GM12878 (cell line): ENCODE data around the gene SLC12A9. TPM values are rescaled to one million over a fixed set of nuclear protein-coding genes. Genes with fewer than 3 reads are reported as not detected.

ENCODE experiments used
- ATF7 ChIP-seq: fragments of 450-650 bp; IDR thresholded peaks from 2 replicates; pipeline ENCODE4 v1.6.1; 2016; ENCODE audit warnings: low read depth, mild to moderate bottlenecking
- CHD1 ChIP-seq: IDR thresholded peaks from 2 replicates; pipeline ENCODE4 v1.6.1; 2012; ENCODE audit warnings: low read depth, low read length, improper control_type of control experiment
- DPF2 ChIP-seq: fragments of 450-650 bp; IDR thresholded peaks from 2 replicates; pipeline ENCODE4 v1.6.1; 2017; ENCODE audit warnings: mild to moderate bottlenecking
- EED ChIP-seq: sonication (generic); IDR thresholded peaks from 2 replicates; pipeline ENCODE4 v1.6.1; 2016; ENCODE audit warnings: antibody characterized with exemption, low read depth
- EZH2 ChIP-seq: IDR thresholded peaks from 2 replicates; pipeline ENCODE4 v1.6.1; 2012; ENCODE audit warnings: low read depth, mild to moderate bottlenecking, control low read depth, inconsistent platforms, low read length, borderline replicate concordance; ENCODE audit not compliant: control insufficient read depth
- HCFC1 ChIP-seq: fragments of 150-350 bp; IDR thresholded peaks from 2 replicates; pipeline ENCODE4 v1.6.1; 2014; ENCODE audit warnings: low read length
- JUNB ChIP-seq: IDR thresholded peaks from 2 replicates; pipeline ENCODE4 v1.6.1; 2016; ENCODE audit warnings: antibody characterized with exemption, mild to moderate bottlenecking
- LARP7 ChIP-seq: fragments of 450-650 bp; IDR thresholded peaks from 2 replicates; pipeline ENCODE4 v1.6.1; 2017; ENCODE audit warnings: mild to moderate bottlenecking
- MXI1 ChIP-seq: fragments of 150-350 bp; IDR thresholded peaks from 2 replicates; pipeline ENCODE4 v1.6.1; 2011; ENCODE audit warnings: low read depth, mild to moderate bottlenecking, inconsistent platforms, low read length, improper control_type of control experiment
- PML ChIP-seq: IDR thresholded peaks from 2 replicates; pipeline ENCODE4 v1.6.1; 2012; ENCODE audit warnings: low read length, inconsistent platforms
- POLR2A ChIP-seq: IDR thresholded peaks from 2 replicates; pipeline ENCODE4 v1.6.1; 2011; ENCODE audit warnings: low read depth, mild to moderate bottlenecking, low read length
- RFX5 ChIP-seq: IDR thresholded peaks from 2 replicates; pipeline ENCODE4 v1.6.1; 2011; ENCODE audit warnings: low read depth, low read length, improper control_type of control experiment
- RUNX3 ChIP-seq: IDR thresholded peaks from 2 replicates; pipeline ENCODE4 v1.6.1; 2012; ENCODE audit warnings: low read length, inconsistent platforms
- SMAD1 ChIP-seq: fragments of 450-650 bp; IDR thresholded peaks from 2 replicates; pipeline ENCODE4 v1.6.1; 2018; ENCODE audit warnings: mild to moderate bottlenecking, low read depth; ENCODE audit not compliant: partially characterized antibody
- SMAD5 ChIP-seq: IDR thresholded peaks from 2 replicates; pipeline ENCODE4 v1.6.1; 2016; ENCODE audit warnings: antibody characterized with exemption, low read depth
- SRF ChIP-seq, 2 experiments: IDR thresholded peaks; 2 replicates each; pipeline ENCODE4 v1.6.1; 2011; ENCODE audit warnings: low read depth in 2 of 2, low read length in 2 of 2, mild to moderate bottlenecking in 1 of 2, moderate library complexity in 1 of 2
- SUPT20H ChIP-seq: IDR thresholded peaks from 2 replicates; pipeline ENCODE4 v1.6.1; 2011; ENCODE audit warnings: low read depth, mild to moderate bottlenecking, low read length, moderate library complexity, borderline replicate concordance; ENCODE audit not compliant: control insufficient read depth
- polyA plus RNA-seq, 11 experiments: library from polyadenylated mRNA; depleted of rRNA in 4 of 11; unstranded in 6 of 11; stranded (reverse) in 5 of 11; fragments of >200 nt; fragmentation: Nextera tagmentation in 4 of 11; fragmentation: Illumina TruSeq in 1 of 11; extraction: Ambion mirVana in 4 of 11; extraction: Trizol in 1 of 11; gene quantifications; 1 replicate in 1 of 11; 2 replicates in 10 of 11; pipeline versions ENCODE4 v1.2.1 to v1.2.3, GENCODE V29; 2011 to 2016; ENCODE audit warnings: inconsistent platforms in 2 of 11, missing spikeins in 2 of 11, low read depth in 1 of 11
- total RNA-seq, 4 experiments: library from RNA; depleted of rRNA in 3 of 4; stranded (reverse); fragments of >200 nt in 3 of 4; fragmentation: Illumina TruSeq in 1 of 4; extraction: Trizol in 1 of 4; gene quantifications; 2 replicates each; pipeline versions ENCODE4 v1.2.1 to v1.2.3, GENCODE V29; 2013 to 2021
- TF ChIP-seq, protein P1 (sequence below): fragments of 150-350 bp; IDR thresholded peaks from 2 replicates; pipeline ENCODE4 v1.6.1; 2014; ENCODE audit warnings: mild to moderate bottlenecking, low read depth, low read length
- TF ChIP-seq, protein P2 (sequence below): IDR thresholded peaks from 2 replicates; pipeline ENCODE4 v1.6.1; 2012; ENCODE audit warnings: improper control_type of control experiment, low read depth, low read length; ENCODE audit not compliant: insufficient replicate concordance

Gene SLC12A9
- total and polyA plus RNA-seq, 10 of the 15 experiments (the other 5 are each of a cell fraction or from before 2014, with no cell fraction given): 0.24 to 18.5 (median 9.4) TPM

DNA sequence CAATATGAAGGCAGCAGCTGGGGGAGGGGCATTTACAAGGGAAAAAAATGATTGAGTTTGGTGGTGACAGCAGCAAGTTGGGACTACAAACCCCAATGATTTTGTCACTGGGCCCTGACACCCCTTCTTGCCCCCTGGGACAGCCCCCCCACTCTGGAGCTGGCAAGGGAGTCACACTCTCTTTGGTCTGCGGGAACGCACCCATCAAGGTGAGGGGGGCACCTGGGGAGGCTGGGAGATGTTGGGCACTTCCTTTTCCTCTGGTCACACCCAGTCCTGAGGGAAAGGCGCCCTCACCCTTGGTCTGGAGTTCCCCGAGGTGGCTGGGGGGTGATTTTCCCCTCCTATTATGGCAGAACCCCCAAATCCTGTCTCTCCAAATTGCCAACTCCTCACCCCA is 49.6 kb upstream of the SLC12A9 start (continued):
- TF ChIP-seq, protein P1, sequence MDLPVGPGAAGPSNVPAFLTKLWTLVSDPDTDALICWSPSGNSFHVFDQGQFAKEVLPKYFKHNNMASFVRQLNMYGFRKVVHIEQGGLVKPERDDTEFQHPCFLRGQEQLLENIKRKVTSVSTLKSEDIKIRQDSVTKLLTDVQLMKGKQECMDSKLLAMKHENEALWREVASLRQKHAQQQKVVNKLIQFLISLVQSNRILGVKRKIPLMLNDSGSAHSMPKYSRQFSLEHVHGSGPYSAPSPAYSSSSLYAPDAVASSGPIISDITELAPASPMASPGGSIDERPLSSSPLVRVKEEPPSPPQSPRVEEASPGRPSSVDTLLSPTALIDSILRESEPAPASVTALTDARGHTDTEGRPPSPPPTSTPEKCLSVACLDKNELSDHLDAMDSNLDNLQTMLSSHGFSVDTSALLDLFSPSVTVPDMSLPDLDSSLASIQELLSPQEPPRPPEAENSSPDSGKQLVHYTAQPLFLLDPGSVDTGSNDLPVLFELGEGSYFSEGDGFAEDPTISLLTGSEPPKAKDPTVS: no peak
- TF ChIP-seq DPF2 (peak; percentile 42; the same call in 1 of the 2 replicates), POLR2A (no peak), EZH2 (no peak), SUPT20H (no peak), EED (0 out of 2 replicates have a peak, but pooled peaks have one; percentile 9), RFX5 (no peak), CHD1 (no peak), LARP7 (no peak), HCFC1 (no peak), PML (0 out of 2 replicates have a peak, but pooled peaks have one; percentile 5), SMAD5 (0 out of 2 replicates have a peak, but pooled peaks have one; percentile 11), JUNB (no peak), RUNX3 (no peak), MXI1 (no peak), SMAD1 (no peak), SRF (IDR thresholded peaks at IDR 0.05; ENCODE audit: low read depth in 2 of 2, low read length in 2 of 2) (no peak), ATF7 (no peak)
- TF ChIP-seq, protein P2, sequence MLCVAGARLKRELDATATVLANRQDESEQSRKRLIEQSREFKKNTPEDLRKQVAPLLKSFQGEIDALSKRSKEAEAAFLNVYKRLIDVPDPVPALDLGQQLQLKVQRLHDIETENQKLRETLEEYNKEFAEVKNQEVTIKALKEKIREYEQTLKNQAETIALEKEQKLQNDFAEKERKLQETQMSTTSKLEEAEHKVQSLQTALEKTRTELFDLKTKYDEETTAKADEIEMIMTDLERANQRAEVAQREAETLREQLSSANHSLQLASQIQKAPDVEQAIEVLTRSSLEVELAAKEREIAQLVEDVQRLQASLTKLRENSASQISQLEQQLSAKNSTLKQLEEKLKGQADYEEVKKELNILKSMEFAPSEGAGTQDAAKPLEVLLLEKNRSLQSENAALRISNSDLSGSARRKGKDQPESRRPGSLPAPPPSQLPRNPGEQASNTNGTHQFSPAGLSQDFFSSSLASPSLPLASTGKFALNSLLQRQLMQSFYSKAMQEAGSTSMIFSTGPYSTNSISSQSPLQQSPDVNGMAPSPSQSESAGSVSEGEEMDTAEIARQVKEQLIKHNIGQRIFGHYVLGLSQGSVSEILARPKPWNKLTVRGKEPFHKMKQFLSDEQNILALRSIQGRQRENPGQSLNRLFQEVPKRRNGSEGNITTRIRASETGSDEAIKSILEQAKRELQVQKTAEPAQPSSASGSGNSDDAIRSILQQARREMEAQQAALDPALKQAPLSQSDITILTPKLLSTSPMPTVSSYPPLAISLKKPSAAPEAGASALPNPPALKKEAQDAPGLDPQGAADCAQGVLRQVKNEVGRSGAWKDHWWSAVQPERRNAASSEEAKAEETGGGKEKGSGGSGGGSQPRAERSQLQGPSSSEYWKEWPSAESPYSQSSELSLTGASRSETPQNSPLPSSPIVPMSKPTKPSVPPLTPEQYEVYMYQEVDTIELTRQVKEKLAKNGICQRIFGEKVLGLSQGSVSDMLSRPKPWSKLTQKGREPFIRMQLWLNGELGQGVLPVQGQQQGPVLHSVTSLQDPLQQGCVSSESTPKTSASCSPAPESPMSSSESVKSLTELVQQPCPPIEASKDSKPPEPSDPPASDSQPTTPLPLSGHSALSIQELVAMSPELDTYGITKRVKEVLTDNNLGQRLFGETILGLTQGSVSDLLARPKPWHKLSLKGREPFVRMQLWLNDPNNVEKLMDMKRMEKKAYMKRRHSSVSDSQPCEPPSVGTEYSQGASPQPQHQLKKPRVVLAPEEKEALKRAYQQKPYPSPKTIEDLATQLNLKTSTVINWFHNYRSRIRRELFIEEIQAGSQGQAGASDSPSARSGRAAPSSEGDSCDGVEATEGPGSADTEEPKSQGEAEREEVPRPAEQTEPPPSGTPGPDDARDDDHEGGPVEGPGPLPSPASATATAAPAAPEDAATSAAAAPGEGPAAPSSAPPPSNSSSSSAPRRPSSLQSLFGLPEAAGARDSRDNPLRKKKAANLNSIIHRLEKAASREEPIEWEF: no peak
- TF ChIP-seq, all 136 proteins: peak for 6
